ENCODE data around the gene BPIFB3. TPM values are rescaled to one million over a fixed set of nuclear protein-coding genes. Genes with fewer than 3 reads are reported as not detected.

Gene BPIFB3
- total RNA-seq, 2 experiments from 2014 or later = not detected

DNA sequence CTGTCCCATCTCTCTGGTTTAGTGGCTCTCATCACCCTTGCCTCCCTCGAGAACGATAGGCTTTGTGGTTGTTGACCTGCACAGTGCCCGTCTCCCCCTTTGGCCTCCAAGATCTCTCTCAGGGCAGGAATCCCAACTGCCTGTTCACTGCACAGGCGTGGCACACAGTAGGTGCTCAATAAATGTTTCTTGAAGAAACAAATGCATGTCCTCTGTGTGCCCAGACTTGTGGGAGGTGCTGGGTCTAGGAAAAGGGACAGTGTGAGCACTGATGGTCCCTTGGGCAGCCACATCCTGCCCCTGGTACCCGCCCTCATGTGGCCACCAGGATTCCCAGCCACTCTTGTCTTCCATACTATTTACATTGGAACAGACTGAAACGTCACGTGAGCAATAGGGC, 24.8 kb upstream of the BPIFB3 start:
- DNase-seq (no peak), ATAC-seq (ENCODE audit: poor library complexity) (no peak)
- Mint-ChIP-seq H3K27me3 (no peaks in the 10 kb centered on the region), H3K9me3 (no peaks in the 10 kb centered on the region), H3K27ac (no peak overlapping the region), H3K36me3 (ENCODE audit: low read depth) (no peaks in the 10 kb centered on the region), H3K4me3 (no peak overlapping the region), H3K4me1 (ENCODE audit: low read depth) (no peaks in the 10 kb centered on the region)
- ChIA-PET POLR2A (no interaction called here), CTCF (interaction anchor here (1.4 kb wide), 1 partner anchor 83 kb away, joined by 4 read pairs; no protein-coding TSS in a partner anchor)
- peaks cover 6 to 10% of the 10 kb centered on the region in 2 experiments for H3K9me3 ChIP-seq (ENCODE audit: control insufficient read depth in 1 of 2, insufficient read depth in 1 of 2, low read length in 2 of 2)
- H3K36me3 ChIP-seq (ENCODE audit: insufficient read depth, low read length) = no peaks in the 10 kb centered on the region
- H3K4me3 ChIP-seq (ENCODE audit: low read length) = no peak overlapping the region
- no peaks in the 10 kb centered on the region for H3K27me3 ChIP-seq (ENCODE audit: control insufficient read depth in 1 of 2, insufficient read depth in 2 of 2, low read length in 2 of 2)
- H3K27ac ChIP-seq (ENCODE audit: low read depth in 1 of 2, low read length in 2 of 2) = no peak overlapping the region
- TF ChIP-seq, protein P1, sequence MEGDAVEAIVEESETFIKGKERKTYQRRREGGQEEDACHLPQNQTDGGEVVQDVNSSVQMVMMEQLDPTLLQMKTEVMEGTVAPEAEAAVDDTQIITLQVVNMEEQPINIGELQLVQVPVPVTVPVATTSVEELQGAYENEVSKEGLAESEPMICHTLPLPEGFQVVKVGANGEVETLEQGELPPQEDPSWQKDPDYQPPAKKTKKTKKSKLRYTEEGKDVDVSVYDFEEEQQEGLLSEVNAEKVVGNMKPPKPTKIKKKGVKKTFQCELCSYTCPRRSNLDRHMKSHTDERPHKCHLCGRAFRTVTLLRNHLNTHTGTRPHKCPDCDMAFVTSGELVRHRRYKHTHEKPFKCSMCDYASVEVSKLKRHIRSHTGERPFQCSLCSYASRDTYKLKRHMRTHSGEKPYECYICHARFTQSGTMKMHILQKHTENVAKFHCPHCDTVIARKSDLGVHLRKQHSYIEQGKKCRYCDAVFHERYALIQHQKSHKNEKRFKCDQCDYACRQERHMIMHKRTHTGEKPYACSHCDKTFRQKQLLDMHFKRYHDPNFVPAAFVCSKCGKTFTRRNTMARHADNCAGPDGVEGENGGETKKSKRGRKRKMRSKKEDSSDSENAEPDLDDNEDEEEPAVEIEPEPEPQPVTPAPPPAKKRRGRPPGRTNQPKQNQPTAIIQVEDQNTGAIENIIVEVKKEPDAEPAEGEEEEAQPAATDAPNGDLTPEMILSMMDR (IDR thresholded peaks at IDR 0.05) = no peak
- H3K4me1 ChIP-seq (ENCODE audit: insufficient read depth, low read length) = no peaks in the 10 kb centered on the region
- intact Hi-C loops (cut with DNase I, micrococcal nuclease) = no loop called here

DNA sequence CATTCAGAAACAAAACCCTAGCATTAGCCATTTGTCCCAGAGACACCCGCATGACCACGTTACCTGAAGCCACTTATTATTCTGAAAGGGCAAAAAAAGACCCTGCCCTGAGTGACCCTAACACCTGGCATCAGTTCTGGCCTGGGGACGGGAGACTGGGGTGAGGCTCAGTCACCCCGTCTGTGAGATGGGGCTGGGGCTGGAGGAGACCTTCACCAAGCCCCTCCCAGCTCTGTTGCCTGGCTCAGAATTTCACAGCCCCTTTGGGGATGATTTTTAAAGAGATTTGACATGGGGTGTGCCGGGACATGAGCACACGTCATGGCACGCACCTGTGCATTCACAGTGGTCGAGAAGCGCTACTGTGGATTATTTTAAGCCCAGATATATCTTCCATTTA, 23.6 kb upstream of the BPIFB3 start:
- Mint-ChIP-seq H3K27me3 (no peaks in the 10 kb centered on the region), H3K27ac (no peak overlapping the region), H3K4me3 (no peak overlapping the region), H3K4me1 (ENCODE audit: low read depth) (no peaks in the 10 kb centered on the region), H3K9me3 (no peaks in the 10 kb centered on the region), H3K36me3 (ENCODE audit: low read depth) (no peaks in the 10 kb centered on the region)
- ATAC-seq (ENCODE audit: poor library complexity) = no peak
- Histone ChIP-seq H3K9me3 (ENCODE audit: control insufficient read depth in 1 of 2, insufficient read depth in 1 of 2, low read length in 2 of 2) (peaks cover 6 to 10% of the 10 kb centered on the region in 2 experiments), H3K36me3 (ENCODE audit: insufficient read depth, low read length) (no peaks in the 10 kb centered on the region), H3K27ac (ENCODE audit: low read depth in 1 of 2, low read length in 2 of 2) (no peak overlapping the region), H3K4me1 (ENCODE audit: insufficient read depth, low read length) (no peaks in the 10 kb centered on the region), H3K27me3 (ENCODE audit: control insufficient read depth in 1 of 2, insufficient read depth in 2 of 2, low read length in 2 of 2) (no peaks in the 10 kb centered on the region), H3K4me3 (ENCODE audit: low read length) (no peak overlapping the region)
- CTCF ChIA-PET = interaction anchor here (1.4 kb wide), 1 partner anchor 84 kb away, joined by 4 read pairs; no protein-coding TSS in a partner anchor
- intact Hi-C loops (cut with DNase I, micrococcal nuclease) = no loop called here
- POLR2A ChIA-PET = no interaction called here
- no peak for DNase-seq
- TF ChIP-seq, protein P1 (IDR thresholded peaks at IDR 0.05) = no peak

DNA sequence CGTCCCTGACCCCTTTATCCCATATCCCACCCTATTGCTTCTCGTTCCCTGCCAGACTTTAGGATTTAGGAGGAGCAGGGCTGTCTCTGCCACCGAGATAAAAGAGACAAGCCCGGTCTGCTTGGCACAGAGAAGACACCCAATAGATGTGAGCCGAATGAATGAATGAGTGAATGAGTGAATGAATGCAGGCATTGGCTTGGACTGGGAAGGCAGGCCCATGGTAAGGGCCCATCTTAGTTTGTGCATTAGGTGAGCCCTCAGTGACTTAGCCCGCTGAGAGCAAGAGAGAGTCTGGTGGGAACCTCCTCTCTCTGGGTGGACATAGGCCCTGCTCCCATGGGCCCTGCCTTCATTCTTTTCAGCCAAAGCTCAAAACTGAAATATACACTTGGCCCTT, 23.1 kb upstream of the BPIFB3 start:
- no peak for ATAC-seq (ENCODE audit: poor library complexity)
- DNase-seq = no peak
- Mint-ChIP-seq H3K4me3 (no peak overlapping the region), H3K4me1 (ENCODE audit: low read depth) (no peaks in the 10 kb centered on the region), H3K36me3 (ENCODE audit: low read depth) (no peaks in the 10 kb centered on the region), H3K27ac (no peak overlapping the region), H3K9me3 (no peaks in the 10 kb centered on the region), H3K27me3 (no peaks in the 10 kb centered on the region)
- TF ChIP-seq, protein P1 (IDR thresholded peaks at IDR 0.05) = no peak
- POLR2A ChIA-PET = no interaction called here
- no peaks in the 10 kb centered on the region for H3K27me3 ChIP-seq (ENCODE audit: control insufficient read depth in 1 of 2, insufficient read depth in 2 of 2, low read length in 2 of 2)
- intact Hi-C loops (cut with DNase I, micrococcal nuclease) = no loop called here
- peaks cover 6 to 10% of the 10 kb centered on the region in 2 experiments for H3K9me3 ChIP-seq (ENCODE audit: control insufficient read depth in 1 of 2, insufficient read depth in 1 of 2, low read length in 2 of 2)
- H3K4me3 ChIP-seq (ENCODE audit: low read length) = no peak overlapping the region
- CTCF ChIA-PET = no interaction called here
- no peak overlapping the region for H3K27ac ChIP-seq (ENCODE audit: low read depth in 1 of 2, low read length in 2 of 2)
- no peaks in the 10 kb centered on the region for H3K36me3 ChIP-seq (ENCODE audit: insufficient read depth, low read length)
- H3K4me1 ChIP-seq (ENCODE audit: insufficient read depth, low read length) = no peaks in the 10 kb centered on the region

Measured in CD4-positive, alpha-beta T cell (primary cell).